ENCODE measurements around the gene GPR160.
"Not testable (repeated sequence)": the region's sequence is repeated elsewhere in the genome, so short reads cannot be mapped to it uniquely, and the experiment has no call there.

GPR160 gene

GRCh38 chr3:170076715-170077238 is 39.0 kb downstream of the GPR160 start:
- DNase-seq = no peak

GRCh38 chr3:170077361-170077760 is 39.6 kb downstream of the GPR160 start:
- no peak for DNase-seq

GRCh38 chr3:170078620-170079281 is 41.0 kb downstream of the GPR160 start:
- no peak for DNase-seq

- no peak for DNase-seq
Observed at GRCh38 chr3:170079536-170080165, 41.9 kb downstream of the GPR160 start.

- DNase-seq = no peak
Observed at GRCh38 chr3:170080605-170081004, 42.8 kb downstream of the GPR160 start.

GRCh38 chr3:170081079-170081741 is 43.4 kb downstream of the GPR160 start:
- DNase-seq = no peak

- no peak for DNase-seq
Observed at GRCh38 chr3:170083343-170083742, 45.5 kb downstream of the GPR160 start.

GRCh38 chr3:170085396-170085795 is 47.6 kb downstream of the GPR160 start:
- DNase-seq = no peak

- no peak for DNase-seq
Observed at GRCh38 chr3:170089862-170090600, 52.2 kb downstream of the GPR160 start.

GRCh38 chr3:170090601-170090981 is 52.8 kb downstream of the GPR160 start:
- no peak for DNase-seq

GRCh38 chr3:170092907-170093306 is 55.1 kb downstream of the GPR160 start:
- no peak for DNase-seq

- no peak for DNase-seq
Observed at GRCh38 chr3:170095771-170096170, 58.0 kb downstream of the GPR160 start.

GRCh38 chr3:170096342-170096741 is 58.5 kb downstream of the GPR160 start:
- no peak for DNase-seq

- DNase-seq = no peak
Observed at GRCh38 chr3:170098753-170099152, 61.0 kb downstream of the GPR160 start.

GRCh38 chr3:170100944-170101343 is 63.1 kb downstream of the GPR160 start:
- DNase-seq = no peak

- no peak for DNase-seq
Observed at GRCh38 chr3:170102431-170102830, 64.6 kb downstream of the GPR160 start.

GRCh38 chr3:170107941-170108340 is 70.1 kb downstream of the GPR160 start:
- DNase-seq = no peak

GRCh38 chr3:170108955-170109354 is 71.2 kb downstream of the GPR160 start:
- DNase-seq = no peak

- DNase-seq = no peak
Observed at GRCh38 chr3:170109579-170110293, 71.9 kb downstream of the GPR160 start.

GRCh38 chr3:170111147-170111771 is 73.5 kb downstream of the GPR160 start:
- no peak for DNase-seq

GRCh38 chr3:170114165-170114564 is 76.4 kb downstream of the GPR160 start:
- not testable (repeated sequence) for DNase-seq

- DNase-seq = no peak
Observed at GRCh38 chr3:170117134-170117533, 79.3 kb downstream of the GPR160 start.
